ENCODE data around the gene NDUFA11. TPM values are rescaled to one million over a fixed set of nuclear protein-coding genes. Genes with fewer than 3 reads are reported as not detected.
"Not testable (repeated sequence)": the region's sequence is repeated elsewhere in the genome, so short reads cannot be mapped to it uniquely, and the experiment has no call there.

The NDUFA11 gene
- total RNA-seq, 2 donors from 2014 or later, result 206 to 224 TPM

DNA sequence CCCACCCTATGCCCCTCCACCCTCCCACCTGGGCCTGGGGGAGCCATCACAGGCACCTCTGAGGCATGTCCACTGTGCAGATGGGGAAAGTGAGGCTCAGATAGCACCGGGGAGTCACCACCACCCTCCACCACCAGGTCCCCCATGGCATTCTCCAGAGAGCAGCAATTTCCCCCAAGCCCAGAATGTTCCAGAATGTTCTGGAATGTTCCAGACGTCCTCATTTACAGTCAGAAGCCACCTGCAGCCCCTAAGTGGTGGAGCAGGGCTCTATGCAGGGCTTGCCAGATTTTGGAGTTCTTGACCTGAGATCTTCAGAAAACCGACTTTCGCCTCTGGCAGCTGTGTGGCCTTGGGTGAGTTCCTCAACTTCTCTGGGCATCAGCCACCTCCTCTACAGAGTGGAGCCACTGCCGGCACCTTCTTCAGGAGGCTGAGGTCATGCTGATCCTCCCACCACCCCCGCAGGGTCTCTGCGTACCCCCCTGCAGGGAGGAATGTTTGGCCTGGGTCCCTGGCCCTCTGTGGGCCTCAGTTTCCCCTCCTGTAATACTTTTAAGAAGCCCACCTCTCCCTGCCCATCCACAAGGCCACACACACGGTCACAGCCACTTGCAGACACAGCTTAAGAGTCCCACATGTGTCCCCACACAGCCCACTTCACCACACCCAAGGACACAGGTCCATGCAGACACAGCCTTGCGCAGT is 39.4 kb downstream of the NDUFA11 start:
- DNase-seq (ENCODE audit: low spot score in 2 of 2) (no peak), ATAC-seq (no peak)
- Mint-ChIP-seq H3K27ac (peak overlapping the region in 1 of 2 donors; percentile 75), H3K36me3 (no peaks in the 10 kb centered on the region), H3K9me3 (no peaks in the 10 kb centered on the region)

DNA sequence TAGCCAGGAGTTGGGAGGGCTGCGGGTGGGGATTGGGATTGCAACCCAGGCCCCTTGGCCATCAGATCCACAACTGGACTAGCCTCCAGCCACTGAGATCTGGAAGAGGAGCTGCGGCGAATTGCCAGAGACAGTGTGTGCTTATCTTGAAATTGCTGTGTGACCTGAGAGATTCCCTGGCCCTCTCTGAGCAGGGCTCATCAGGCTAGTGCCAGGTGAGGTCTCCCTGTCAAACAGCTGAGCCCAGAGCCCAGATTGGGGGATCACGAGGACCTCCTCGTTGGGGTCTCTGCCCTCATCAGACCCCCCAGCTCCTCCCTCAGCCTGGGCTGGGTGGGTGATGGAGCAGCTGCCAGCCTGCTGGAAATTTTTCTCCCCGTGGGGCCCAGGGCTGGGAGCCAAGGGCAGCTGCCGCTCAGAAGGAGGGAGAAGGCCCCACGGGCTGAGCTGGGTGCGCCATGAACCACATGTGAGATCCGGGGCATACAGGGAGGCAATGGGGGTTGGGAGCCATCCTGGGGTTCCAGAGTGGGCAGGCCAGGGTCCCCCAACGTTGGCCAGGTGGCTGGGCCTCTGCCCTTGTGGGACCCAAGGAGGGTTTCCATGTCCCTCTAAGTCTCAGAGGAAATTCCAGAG is 40.4 kb downstream of the NDUFA11 start:
- DNase-seq (ENCODE audit: low spot score in 2 of 2), result no peak
- no peaks in the 10 kb centered on the region for H3K9me3 Mint-ChIP-seq
- no peak for ATAC-seq
- no peak overlapping the region for H3K27ac Mint-ChIP-seq
- H3K36me3 Mint-ChIP-seq, result no peaks in the 10 kb centered on the region

DNA sequence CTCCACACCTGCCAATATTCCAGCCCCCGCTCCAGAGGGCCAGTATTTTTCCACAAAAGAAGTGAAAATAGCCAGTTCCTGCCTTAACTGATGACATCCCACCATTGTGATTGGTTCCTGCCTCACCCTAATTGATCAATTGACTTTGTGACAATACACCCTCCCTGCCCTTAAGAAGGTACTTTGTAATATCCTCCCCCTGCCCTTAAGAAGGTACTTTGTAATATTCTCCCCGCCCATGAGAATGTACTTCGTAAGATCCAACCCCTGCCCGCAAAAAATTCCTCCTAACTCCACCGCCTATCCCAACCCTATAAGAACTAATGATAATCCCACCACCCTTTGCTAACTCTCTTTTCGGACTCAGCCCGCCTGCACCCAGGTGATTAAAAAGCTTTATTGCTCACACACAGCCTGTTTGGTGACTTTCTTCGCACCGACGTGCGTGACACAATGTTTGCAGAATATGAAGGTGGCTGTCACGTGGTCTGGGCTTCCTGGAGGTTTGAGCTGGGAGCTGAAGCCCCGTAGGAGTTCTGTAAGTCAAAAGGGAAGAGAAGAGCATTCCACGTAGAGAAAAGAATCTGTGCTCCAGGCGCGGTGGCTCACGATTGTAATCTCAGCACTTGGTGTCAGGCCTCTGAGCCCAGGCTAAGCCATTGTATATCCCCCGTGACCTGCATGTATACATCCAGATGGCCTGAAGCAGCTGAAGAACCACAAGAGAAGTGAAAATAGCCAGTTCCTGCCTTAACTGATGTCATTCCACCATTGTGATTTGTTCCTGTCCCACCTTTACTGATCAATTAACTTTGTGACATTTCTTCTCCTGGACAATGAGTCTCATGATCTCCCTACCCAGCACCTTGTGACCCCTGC is 46.1 kb downstream of the NDUFA11 start:
- Mint-ChIP-seq H3K9me3 (no peaks in the 10 kb centered on the region), H3K36me3 (no peaks in the 10 kb centered on the region), H3K27ac (no peak overlapping the region)
- DNase-seq (ENCODE audit: low spot score in 2 of 2) (no peak), ATAC-seq (no peak)

DNA sequence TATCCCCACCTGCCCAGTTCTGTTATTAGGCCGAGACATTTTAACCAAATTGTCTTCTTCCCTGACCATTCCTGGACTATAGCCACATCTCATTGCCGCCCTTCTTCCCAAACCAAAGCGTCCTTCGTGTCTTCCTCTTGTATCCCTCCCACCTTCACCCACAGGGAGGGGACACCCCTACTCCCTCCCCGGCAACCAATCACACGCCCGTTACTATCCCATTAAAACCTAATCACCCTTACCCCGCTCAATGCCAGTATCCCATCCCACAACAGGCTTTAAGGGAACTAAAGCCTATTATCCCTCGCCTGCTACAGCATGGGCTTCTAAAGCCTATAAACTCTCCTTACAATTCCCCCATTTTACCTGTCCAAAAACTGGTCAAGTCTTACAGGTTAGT is 48.4 kb downstream of the NDUFA11 start:
- not testable (repeated sequence) for H3K36me3 Mint-ChIP-seq; DNase-seq (ENCODE audit: low spot score in 2 of 2); H3K9me3 Mint-ChIP-seq; H3K27ac Mint-ChIP-seq; ATAC-seq

DNA sequence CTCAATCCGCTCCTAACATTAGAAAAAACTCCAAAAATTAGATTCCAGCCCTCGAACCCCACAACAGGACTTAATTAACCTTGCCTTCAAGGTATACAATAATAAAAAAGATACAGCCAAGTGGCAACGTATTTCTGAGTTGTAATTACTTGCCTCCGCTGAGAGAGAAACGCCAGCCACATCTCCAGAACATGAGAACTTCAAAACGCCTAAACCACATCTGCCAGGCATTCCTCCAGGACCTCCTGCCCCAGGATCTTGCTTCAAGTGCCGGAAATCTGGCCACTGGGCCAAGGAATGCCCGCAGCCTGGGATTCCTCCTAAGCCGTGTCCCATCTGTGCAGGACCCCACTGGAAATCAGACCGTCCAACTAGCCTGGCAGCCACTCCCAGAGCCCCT is 49.5 kb downstream of the NDUFA11 start:
- not testable (repeated sequence) for H3K27ac Mint-ChIP-seq; ATAC-seq; H3K36me3 Mint-ChIP-seq; DNase-seq (ENCODE audit: low spot score in 2 of 2); H3K9me3 Mint-ChIP-seq

DNA sequence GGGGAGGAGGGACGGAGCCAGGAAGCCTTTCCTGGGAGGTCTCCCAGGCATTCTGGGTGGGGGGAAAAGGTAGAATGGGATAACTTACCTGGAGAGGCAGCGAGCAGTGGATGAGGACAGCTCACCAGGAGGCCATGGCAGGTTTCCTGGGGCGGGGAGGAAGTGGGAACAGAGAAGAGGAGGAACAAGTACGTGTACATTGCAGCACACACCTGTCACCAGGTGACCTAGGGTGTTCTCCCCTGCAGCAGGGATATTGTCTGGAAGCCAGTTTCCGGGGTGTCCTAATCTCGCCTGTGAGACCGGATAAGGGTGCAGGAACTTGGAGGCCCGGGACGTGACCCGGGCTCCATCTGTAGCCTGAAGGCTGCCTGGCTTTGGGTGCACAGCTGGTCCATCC is 52.3 kb downstream of the NDUFA11 start, which contains the start of gene FUT3:
TSS of gene FUT3 (minus strand) at position 148 of the 400 bp plus-strand sequence.
- H3K9me3 Mint-ChIP-seq, result no peaks in the 10 kb centered on the region
- no peak within 1 kb of the TSS for H3K27ac Mint-ChIP-seq
- H3K36me3 Mint-ChIP-seq, result no peaks in the 10 kb centered on the region
- no peak for ATAC-seq
- DNase-seq (ENCODE audit: low spot score in 2 of 2), result no peak

DNA sequence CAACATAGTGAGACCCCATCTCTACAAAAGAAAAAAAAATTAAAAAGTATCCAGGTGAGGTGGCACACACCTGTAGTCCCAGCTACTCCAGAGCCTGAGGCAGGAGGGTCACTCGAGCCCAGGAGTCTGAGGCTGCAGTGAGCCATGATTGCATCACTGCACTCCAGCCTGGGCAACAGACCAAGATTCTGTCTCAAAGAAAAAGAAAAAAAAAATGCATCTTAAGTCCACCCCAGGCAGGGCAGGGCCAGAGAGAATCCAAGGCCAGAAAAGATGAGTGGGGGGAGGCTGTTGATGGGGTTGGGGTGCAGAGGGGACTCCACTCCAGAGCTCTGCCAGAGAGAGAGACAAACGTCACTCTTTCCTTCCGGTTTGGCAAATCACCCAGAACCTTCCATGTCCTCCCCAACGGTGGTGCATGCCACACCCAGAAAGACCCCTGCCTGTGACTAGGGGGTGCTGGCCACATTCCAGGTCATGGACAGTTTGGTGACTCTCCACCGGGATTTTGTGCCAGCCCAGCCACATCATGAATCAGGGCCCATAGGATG is 52.8 kb downstream of the NDUFA11 start:
- ATAC-seq (no peak), DNase-seq (ENCODE audit: low spot score in 2 of 2) (no peak)
- Mint-ChIP-seq H3K27ac (no peak overlapping the region), H3K36me3 (no peaks in the 10 kb centered on the region), H3K9me3 (no peaks in the 10 kb centered on the region)

DNA sequence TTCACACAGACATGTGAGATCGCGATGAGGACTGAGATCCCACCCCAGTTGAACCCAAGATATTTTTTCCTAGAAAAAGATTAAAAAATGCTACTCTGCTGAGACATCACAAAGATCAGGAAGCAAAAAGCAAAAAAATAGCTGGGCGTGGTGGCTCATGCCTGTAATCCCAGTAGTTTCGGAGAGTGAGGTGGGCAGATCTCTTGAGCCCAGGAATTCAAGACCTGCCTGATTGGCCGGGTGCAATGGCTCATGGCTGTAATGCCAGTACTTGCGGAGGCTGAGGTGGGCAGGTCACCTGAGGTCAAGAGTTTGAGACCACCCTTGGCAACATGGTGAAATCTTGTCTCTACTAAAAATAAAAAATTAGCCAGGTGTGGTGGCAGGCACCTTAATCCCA is 53.4 kb downstream of the NDUFA11 start:
- ATAC-seq (no peak), DNase-seq (ENCODE audit: low spot score in 2 of 2) (no peak)
- Mint-ChIP-seq H3K9me3 (no peaks in the 10 kb centered on the region), H3K36me3 (no peaks in the 10 kb centered on the region), H3K27ac (no peak overlapping the region)

DNA sequence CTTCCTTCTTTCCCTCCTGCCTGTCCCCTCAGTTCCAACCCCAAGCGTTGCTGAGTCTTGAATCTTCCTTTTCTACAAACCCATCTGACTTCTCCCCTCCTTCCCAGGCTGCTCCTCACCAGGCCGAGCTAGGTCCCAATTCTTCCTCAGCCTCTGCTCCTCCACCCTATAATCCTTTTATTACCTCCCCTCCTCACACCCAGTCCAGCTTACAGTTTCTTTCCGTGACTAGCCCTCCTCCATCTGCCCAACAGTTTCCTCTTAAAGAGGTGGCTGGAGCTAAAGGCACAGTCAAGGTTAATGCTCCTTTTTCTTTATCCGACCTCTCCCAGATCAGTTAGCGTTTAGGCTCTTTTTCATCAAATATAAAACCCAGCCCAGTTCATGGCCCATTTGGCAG is 55.0 kb downstream of the NDUFA11 start:
- H3K36me3 Mint-ChIP-seq; H3K27ac Mint-ChIP-seq; DNase-seq (ENCODE audit: low spot score in 2 of 2); H3K9me3 Mint-ChIP-seq; ATAC-seq: not testable (repeated sequence)

DNA sequence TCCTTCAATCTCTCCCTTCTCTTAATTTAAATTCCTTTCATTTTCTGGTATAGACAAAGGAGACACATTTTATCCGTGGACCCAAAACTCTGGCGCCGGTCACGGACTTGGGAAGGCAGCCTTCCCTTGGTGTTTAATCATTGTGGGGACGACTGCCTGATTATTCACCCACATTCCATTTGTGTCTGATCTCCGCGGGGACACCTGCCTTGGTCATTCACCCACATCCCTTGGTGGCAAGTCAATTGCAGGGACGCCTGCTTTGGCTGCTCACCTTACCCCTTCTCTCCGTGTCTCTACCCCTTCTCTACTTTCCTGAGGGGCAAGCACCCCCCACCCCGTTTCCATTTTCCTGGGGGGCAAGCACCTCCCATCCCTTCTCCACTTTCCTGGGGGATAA is 55.7 kb downstream of the NDUFA11 start:
- not testable (repeated sequence) for H3K9me3 Mint-ChIP-seq; H3K36me3 Mint-ChIP-seq; DNase-seq (ENCODE audit: low spot score in 2 of 2); ATAC-seq; H3K27ac Mint-ChIP-seq

Other genes with a start within 250 kb of the NDUFA11 start
- gene MICOS13, start 223.3 kb downstream of the NDUFA11 start, total RNA-seq, result 10 to 100 TPM; 32.0 to 47.2 TPM
- gene HSD11B1L, start 222.8 kb downstream of the NDUFA11 start, total RNA-seq, result 1 to 10 TPM; 3.2 to 5.2 TPM
- gene RPL36, start 213.5 kb downstream of the NDUFA11 start, total RNA-seq, result 1,000 to 10,000 TPM; 1,044 to 1,174 TPM
- 100 to 1,000 TPM; 178 to 359 TPM for gene LONP1, start 183.6 kb downstream of the NDUFA11 start, total RNA-seq
- gene CATSPERD, start 183.2 kb downstream of the NDUFA11 start, total RNA-seq, result not detected
- gene PRR22, start 119.0 kb downstream of the NDUFA11 start, total RNA-seq, result 1 to 10 TPM; 1.8 to 7.4 TPM
- gene DUS3L, start 112.6 kb downstream of the NDUFA11 start, total RNA-seq, result 10 to 100 TPM; 47.2 to 56.3 TPM
- gene NRTN, start 98.7 kb downstream of the NDUFA11 start, total RNA-seq, result 1 to 10 TPM; 1.1 to 2.1 TPM
- under 1 TPM in 1 of 2 donors, not detected in 1; 0.27 TPM for gene FUT6, start 64.1 kb downstream of the NDUFA11 start, total RNA-seq
- gene FUT3, start 52.3 kb downstream of the NDUFA11 start, total RNA-seq, result under 1 TPM in 1 of 2 donors, not detected in 1; 0.32 TPM
- gene FUT5, start 33.2 kb downstream of the NDUFA11 start, total RNA-seq, result under 1 TPM; 0.23 to 0.36 TPM
- gene VMAC, start 1.1 kb upstream of the NDUFA11 start, total RNA-seq, result 1 to 10 TPM; 3.8 to 3.9 TPM
- 1 to 10 TPM; 5.1 to 6.0 TPM for gene CAPS, start 10.5 kb upstream of the NDUFA11 start, total RNA-seq
- gene RANBP3, start 74.3 kb upstream of the NDUFA11 start, total RNA-seq, result 100 to 1,000 TPM in 1 of 2 donors, 10 to 100 TPM in 1; 89.6 to 112 TPM
- 10 to 100 TPM; 11.2 to 13.8 TPM for gene RFX2, start 206.7 kb upstream of the NDUFA11 start, total RNA-seq
- under 1 TPM; 0.16 to 0.72 TPM for gene ACSBG2, start 231.9 kb upstream of the NDUFA11 start, total RNA-seq